Endothelial cell of hepatic sinusoid (primary cell): Measurements from ENCODE around the gene CYSRT1.

Experiments used
- in situ Hi-C: cut with HindIII; loops from 2 replicates; pipeline ENCODE4 v1.10.0; 2017; ENCODE audit warnings: low sequenced_read_pairs

The CYSRT1 gene

DNA sequence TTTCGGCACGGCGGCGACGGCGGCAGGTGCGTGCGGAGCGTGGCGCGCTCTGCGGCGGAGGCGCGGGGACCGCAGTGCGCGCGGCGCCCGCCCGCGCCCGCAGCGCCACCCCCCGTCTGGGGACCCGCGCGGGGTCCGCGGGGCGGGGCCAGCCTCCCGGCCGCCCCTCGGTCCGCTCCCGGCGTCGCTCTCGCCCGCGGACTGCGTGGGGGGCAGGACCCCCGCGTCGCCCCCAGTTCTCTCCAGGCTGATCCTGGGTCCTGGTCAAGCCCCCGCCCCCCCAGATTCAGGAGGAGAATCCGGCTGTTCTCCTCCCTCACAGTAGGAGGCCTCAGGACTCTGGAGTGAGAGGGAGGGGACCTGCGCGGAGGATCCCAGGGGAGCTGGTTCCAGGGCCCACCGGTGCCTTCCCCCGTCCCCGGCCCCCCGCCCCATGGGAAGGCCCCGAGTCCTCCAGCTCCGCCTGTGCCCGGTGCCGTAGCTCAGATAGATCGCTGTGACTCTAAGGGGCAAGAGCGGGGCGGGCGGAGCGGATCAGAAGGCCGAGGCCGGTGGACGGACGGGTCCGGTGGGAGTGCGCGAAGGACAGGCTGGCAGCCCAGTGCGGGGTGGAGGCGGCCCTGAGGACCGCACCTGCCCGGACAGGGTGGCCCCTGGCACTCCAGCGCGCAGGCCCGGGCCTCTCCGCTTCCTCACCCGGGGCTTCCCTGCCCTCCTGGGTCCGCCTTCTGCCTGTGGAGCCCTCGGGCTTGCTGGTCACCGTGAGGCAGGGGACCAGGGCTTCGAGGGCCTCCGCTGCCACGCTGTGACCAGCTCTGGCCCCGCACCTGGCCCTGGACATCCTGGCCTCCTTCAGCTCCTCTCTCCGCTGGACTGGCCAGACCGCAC, 2.5 kb upstream of the CYSRT1 start, which contains the start of gene RNF208:
Gene RNF208 (minus strand): TSS at position 51 of the 888 bp plus-strand sequence. CDS start 1,028 bp downstream, outside the sequence.
- in situ Hi-C loops = loop anchor here (5.0 kb wide), 1 partner anchor 55 kb away; no protein-coding TSS in a partner anchor

DNA sequence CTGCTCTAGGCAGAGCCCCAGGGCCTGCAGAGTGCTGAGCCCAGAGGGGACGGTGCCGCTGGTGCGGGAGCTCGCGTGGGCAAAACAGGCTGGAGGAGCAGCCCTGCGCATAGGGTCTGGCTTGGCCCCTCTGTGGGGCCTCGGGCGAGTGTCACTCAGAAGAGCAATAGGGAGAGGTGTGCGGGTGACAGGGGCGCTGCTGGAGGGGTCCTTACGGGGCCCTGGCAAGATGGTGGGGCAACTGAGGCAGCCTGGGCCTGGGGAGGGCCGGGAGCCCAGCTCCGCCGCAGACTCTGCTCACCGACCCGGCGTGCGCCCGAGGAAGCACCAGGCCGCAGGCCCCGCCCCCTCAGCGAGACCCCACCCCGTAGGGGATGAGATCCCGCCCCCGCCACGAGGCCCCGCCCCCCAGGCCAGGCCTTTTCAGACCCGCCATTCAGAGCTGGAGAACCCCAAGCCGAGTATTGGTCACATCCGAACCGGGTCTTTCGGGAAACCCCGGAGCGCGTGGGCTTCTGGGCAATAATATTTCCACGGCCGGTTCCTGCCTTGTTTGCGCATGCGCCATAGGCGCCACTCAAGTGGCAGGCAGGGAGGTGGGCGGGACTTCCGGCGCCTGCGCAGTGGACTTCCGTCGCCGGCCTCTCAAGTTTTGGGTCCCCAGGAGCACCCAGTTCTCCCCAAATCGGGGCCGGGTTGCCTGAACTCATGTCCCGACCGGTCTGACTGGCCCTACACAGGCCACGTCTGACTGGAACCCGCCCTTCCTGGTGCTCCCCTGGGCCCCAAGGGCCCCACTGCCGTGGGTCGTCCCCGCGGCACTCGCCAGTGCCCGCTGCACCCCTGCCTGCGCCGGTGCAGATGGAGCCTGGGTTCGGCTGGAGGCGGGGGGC, 1.6 kb upstream of the CYSRT1 start:
- in situ Hi-C loops = loop anchor here (5.0 kb wide), 1 partner anchor 56 kb away; no protein-coding TSS in a partner anchor

DNA sequence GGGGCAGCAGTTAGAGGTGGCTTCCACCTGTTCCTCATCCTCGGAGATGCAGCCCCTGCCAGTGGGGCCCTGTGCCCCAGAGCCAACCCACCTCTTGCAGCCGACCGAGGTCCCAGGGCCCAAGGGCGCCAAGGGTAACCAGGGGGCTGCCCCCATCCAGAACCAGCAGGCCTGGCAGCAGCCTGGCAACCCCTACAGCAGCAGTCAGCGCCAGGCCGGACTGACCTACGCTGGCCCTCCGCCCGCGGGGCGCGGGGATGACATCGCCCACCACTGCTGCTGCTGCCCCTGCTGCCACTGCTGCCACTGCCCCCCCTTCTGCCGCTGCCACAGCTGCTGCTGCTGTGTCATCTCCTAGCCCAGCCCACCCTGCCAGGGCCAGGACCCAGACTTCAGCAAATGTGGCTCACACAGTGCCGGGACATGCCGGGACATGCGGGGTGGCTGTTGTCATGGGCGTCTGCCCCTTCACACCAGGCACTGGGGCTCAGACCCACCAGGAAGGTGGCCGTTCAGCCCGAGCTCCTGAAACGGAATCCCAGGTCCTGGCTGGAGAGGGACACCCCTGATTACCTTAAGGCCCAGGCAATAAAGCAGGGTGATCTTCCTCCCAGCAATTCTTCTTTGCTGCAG, 841 bp downstream of the CYSRT1 start:
- in situ Hi-C loops = no loop called here

DNA sequence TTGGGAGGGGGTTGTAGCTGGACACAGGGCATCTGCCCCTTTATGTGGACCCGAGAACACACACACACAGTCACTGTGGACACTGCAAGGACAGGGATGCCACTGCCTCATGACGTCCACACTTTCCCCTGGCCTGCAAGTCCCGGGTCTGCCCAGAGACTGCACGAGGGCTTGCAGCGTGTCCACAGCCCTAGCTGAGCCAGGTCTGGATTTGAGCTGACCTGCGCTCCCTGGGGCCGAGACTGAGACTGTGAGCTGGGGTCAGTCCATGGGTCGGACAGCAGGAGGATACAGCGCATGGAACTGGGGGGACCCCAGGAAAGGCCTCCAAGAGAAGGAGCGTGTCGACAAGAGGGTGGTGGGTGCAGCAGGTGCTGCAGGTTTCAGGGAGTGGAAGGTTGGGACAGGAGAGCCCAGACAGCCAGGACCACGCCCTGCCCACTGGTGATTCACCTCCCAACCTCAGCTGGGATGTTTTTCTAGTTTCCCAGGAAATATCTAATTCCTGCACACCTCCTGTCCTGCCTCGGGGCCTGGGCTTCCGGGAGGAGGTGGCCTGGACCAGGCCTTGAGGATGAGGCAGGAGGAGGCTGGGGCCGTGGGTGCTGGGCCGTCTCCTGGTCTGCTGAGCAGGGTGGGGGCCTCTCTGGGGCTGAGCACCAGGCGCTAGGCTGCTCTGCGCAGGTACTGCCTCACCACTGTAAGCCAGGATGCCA, 1.5 kb downstream of the CYSRT1 start:
- in situ Hi-C loops = no loop called here

DNA sequence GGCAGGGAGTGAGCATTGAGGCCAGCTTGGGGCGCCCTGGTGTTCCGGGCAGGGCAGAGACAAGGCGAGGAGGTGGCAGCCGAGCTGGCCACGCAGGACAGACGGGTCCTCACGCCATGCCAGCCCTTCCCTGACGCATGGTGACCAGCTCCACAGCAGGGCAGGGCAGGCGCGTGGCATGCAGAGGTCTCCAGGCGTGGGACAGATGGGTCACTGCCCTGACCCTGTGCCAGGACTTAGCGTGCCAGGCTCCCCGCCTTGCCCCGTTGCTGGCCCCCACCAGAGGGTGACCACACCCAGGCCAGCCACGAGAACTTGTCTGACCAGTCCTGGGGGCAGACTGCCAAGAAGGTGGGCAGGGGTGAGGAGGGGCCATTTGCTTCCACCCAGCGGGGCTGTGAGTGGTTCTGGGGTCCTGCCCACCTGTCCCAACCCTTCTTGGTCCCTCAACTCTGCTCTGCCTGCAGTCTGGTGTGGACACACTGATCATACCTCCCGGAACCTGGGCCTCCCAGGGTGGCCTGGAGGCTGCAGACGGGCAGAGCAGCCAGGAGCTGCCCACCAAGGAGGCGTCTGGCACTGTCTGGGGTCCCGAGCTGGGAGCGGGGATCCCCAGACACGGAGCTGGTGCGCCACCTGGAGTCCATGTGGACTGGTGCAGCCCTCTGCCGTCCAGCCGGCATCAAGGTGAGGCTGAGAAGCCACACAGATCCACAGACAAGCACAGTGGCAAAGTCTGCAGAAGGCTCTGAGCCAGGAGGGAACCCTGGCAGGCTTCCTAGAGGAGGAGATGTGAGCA, 2.3 kb downstream of the CYSRT1 start, which contains the start of gene RNF224:
Gene RNF224 (plus strand): TSS at position 449 of the 799 bp plus-strand sequence. CDS start 834 bp downstream, outside the sequence.
- in situ Hi-C loops = no loop called here

DNA sequence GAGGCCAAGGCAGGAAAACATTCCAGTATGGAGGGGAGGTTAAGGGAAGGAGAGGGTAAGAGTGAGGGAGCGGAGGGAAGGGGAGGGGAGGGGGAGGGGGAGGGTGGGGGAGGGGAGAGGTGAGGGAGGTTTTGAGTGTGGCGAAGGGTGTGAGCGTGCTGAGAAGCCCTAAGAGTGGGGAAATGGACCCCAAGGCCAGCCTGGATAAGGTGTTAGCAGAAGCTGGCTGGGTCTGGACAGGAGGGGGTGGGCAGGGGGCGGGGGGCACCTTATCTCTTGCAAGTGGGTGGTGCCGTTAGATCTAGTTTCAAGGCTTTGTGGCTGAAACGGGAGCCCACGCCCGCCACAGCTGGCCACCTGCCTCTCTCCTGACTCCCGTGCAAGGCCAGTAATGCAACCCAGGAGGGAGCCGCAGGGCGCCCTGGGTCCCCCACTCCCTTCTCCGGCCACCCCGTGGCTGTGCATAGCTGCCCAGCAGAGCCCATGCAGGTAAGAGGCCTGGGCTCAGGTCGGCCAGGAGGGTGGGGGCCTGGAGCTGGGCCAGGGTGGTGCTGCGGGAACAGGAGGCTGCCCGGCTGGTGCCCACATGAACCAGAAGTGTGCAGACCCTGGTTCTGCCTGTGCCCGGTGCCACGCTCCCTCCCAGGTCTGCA, 3.0 kb downstream of the CYSRT1 start:
- in situ Hi-C loops = no loop called here

DNA sequence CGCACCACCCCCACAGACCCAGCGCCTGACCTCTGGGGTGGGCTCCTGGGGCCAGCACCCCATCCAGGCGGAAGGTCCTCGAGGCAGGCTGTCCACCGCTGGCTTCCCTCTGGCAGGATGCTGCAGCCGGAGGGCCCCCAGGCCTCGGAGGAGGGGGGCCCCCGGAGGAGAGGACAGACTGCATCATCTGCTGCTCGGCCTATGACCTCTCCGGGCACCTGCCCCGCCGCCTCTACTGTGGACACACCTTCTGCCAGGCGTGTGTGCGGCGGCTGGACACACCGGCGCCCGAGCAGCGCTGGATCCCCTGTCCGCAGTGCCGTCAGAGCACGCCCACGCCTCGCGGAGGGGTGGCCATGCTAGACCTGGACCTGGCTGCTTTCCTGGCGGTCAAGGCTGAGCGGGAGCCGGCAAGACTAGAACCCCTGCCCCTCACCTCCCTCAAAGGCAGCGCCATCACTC, 3.6 kb downstream of the CYSRT1 start:
- in situ Hi-C loops = no loop called here

DNA sequence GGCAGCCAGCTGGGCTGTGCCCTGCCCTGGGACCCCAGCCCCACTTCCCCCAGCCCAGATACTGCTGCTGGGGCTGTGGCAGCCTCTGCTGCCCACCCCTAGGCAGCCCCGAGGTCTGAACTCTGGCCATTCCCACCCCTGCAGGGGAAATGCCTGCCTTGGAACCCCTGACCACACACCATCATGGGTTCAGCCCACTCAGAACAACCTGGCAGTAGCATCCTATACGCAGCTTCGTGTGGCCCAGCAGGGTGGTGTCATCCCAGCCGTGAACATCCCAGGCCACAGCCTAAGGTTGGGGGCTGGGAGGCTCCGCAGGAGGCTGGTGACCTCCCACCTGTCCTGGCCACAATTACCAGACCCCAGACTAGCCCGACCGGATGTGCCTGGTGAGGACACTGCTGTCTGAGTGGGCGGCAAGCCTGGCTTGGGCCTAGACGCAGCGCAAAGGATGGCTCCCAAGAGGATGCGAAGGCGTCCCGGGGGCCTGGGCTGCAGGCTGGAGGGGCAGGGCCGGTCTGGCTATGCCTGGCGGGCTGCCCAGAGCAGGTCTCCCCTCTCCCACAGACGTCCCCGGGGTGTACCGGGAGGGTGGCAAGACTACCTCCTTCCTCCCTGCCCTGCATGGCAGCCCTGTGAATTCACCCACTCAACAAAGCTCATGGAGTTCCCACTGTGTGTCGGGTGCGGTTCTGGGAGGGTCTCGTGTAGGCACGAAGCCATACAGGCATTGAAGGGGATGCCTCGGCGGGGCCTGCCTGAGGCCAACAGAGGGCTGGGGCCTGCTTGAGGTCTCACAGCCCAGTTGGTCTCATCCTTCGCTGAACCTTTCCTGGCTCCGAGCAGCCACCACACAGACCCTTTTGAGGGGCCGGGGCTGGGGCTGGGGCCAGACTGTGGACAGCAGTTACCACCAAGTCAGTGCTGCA, 4.3 kb downstream of the CYSRT1 start:
- in situ Hi-C loops = no loop called here

DNA sequence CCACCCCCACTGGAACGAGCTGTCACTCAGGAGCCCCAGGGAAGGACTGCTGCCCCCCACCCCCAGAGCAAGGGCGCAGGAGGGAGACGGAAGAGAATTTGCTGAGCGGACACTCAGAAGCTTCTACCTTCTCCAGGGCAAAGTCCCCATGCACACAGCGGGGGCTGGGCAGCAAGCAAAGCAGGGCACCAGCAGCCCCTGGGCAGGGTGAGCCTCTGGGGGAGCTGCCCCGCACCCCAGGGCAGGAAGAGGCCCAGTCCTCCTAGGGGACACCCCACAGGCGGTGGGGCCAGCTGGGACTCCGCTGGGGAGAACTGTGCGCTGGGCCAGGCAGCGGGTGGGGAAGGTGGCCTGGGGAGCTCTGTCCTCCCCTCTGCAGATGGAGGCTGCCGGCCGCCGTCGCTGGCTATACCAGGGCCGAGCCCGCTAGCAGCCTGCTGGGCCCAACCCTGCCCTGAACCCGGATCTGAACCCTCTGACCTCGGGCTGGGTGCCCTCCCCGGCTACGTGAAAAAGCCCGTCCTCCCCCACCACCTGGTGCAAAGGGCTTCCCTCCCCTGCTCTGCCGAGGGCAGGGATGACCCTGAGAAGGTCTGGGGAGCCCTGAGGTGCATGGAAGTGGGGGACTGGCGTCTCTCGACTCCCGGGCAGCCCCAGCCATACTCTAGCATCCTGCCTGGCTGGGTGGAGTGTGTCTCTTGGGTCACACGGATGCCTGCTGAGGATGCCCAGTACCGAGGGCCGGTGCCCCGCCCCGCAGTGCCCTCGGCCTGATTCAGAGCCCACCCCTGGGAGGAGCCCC, 5.1 kb downstream of the CYSRT1 start:
- in situ Hi-C loops = no loop called here

DNA sequence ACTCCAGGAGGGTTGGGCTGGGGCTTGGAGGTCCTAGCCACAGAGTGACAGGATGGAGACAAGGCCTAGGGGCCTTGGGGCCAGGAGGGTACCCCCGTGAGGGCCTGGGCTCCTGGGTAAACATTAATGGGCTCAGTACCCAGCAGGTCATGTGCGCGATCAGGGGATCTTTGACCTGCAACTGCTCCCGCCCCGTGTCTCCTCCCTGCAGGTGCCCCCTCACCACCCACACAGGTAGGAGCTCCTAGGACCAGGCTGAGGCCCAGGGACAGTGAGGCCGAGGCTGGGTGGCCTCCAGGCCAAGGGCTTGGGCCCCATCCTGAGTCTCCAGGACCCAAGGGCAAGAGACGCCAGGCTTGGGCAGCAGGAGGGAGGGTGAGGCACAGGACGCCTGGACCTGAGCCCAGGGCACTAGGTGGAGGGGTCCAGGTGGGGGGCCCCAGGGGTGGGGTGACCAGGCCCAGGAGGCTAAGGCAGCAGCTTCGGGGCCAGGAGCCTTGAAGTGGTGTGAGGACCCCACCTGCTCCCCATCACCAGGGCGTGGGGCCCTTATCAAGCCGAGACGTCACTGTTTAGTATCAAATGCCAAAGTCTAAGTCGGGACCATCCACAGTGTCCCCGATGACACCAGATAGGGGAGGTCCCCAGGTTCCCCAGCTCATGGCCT, 5.9 kb downstream of the CYSRT1 start, which contains the start of gene SLC34A3:
Gene SLC34A3 (plus strand): TSS at position 197 of the 667 bp plus-strand sequence. CDS start 802 bp downstream, outside the sequence.
- in situ Hi-C loops = no loop called here

DNA sequence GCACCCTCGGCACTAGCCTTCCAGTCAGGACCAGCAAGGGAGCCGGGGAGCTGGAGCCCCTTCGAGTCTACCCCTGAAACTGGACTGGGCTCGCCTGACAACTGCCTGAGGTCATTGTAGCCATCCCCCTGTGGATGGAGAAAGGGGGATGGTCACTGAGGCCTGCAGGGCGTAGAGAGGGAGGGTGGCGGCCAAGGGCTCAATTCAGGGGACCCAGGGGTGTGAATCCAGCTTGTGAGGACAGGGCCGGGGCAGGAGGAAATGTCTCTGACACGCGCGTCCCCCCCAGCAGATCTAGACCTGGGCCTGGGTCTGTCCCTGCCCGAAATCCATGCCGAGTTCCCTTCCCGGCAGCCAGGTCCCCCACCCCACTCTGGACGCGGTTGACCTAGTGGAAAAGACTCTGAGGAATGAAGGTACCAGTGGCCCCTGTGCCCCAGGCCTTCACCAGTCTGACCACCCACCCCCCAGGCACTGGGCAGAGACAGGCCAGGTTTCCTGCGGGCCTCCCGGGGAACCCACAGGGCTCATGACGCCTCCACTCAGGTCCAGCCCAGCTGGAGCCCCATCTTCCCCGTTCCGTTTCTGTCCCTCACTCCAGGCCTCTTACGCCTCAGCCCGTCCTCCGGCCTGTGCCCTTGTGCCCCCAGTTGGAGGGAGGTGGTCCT, 6.5 kb downstream of the CYSRT1 start:
- in situ Hi-C loops = no loop called here

DNA sequence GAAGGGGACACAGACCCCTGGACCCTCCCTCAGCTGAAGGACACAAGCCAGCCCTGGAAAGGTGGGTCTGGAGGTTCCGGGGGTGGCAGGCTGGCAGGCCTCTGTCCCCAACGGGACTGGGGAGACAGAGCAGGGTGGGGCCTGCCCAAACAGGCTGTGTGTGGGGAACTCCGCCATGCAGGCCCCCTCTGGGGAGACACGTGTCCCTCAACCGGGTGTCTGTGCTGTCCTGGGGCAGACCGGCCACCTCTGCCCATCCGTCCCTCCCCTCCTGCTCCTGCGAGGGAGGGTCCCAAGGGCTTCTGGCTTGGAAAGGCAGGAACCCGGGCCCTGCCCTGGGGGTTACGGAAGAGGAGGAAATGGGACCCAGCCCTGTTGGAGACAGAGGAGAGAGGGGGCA, 7.1 kb downstream of the CYSRT1 start:
- in situ Hi-C loops = no loop called here

DNA sequence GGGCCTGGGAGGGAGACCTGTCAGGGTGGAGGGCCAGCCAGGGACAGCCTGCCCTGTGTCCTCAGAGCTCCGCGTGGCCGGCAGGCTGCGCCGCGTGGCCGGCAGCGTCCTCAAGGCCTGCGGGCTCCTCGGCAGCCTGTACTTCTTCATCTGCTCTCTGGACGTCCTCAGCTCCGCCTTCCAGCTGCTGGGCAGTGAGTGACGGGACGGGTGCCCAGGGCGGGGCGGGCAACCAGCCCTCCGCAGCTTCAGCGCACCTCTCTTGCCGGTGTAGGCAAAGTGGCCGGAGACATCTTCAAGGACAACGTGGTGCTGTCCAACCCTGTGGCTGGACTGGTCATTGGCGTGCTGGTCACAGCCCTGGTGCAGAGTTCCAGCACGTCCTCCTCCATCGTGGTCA, 7.5 kb downstream of the CYSRT1 start:
- in situ Hi-C loops = no loop called here

DNA sequence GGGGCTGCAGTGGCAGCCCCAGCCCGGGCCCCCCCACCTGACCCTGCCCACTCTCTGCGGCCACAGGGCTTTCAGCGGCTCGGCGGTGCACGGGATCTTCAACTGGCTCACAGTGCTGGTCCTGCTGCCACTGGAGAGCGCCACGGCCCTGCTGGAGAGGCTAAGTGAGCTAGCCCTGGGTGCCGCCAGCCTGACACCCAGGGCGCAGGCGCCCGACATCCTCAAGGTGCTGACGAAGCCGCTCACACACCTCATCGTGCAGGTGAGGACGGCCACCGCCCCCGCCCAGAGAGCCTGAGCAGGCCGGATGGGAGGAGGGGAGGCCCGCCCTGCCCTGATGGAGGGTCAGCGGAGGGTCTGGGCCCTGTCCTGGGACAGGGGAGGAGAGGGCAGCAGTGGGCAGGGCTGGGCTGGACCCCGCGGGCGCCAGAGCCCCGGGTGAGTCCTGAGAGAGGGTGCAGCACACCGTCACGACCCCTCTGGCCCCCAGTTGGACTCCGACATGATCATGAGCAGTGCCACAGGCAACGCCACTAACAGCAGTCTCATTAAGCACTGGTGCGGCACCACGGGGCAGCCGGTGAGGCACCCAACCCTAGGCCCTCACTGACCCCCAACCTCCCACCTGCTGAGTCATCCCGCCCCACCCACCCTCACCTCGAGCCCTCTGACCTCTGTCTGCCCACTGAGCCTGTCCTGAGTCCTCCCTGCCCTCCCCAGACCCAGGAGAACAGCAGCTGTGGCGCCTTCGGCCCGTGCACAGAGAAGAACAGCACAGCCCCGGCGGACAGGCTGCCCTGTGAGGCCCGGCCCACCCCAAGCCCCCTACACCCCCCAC, 8.4 kb downstream of the CYSRT1 start:
- in situ Hi-C loops = no loop called here
